Stomach (tissue), 4 donors: ENCODE measurements around the gene OCA2.

Experiments used
- CTCF ChIP-seq, 7 experiments: fragments of 450-650 bp in 4 of 7; fragments of 200-600 bp in 3 of 7; sonication (generic) in 3 of 7; IDR thresholded peaks; one replicate each; pipeline ENCODE4 v1.5.1; 2016 to 2019; ENCODE audit warnings: antibody characterized with exemption in 7 of 7, control low read depth in 2 of 7, mild to moderate bottlenecking in 1 of 7
- POLR2A ChIP-seq, 4 donors: fragments of 450-650 bp; IDR thresholded peaks; one replicate each; pipeline ENCODE4 v1.6.1; 2016; ENCODE audit warnings: antibody characterized with exemption in 4 of 4, control low read depth in 2 of 4, mild to moderate bottlenecking in 1 of 4, moderate library complexity in 1 of 4

GRCh38 chr15:27764339-27764738 is 334.8 kb downstream of the OCA2 start:
- TF ChIP-seq CTCF (IDR thresholded peaks at IDR 0.05), result no peak
- TF ChIP-seq POLR2A (IDR thresholded peaks at IDR 0.05), result no peak
